HG02840 (cell line): Measurements from ENCODE around the gene CNTLN.
"Not testable (repeated sequence)": the region's sequence is repeated elsewhere in the genome, so short reads cannot be mapped to it uniquely, and the experiment has no call there.

ENCODE experiments used
- ATAC-seq: cut with Tn5 transposase; IDR thresholded peaks from one replicate; pipeline ENCODE4 v1.9.1; 2021; ENCODE audit warnings: mild to moderate bottlenecking, moderate library complexity, moderate number of reproducible peaks; ENCODE audit not compliant: unreplicated experiment, low FRiP score

The CNTLN gene

DNA sequence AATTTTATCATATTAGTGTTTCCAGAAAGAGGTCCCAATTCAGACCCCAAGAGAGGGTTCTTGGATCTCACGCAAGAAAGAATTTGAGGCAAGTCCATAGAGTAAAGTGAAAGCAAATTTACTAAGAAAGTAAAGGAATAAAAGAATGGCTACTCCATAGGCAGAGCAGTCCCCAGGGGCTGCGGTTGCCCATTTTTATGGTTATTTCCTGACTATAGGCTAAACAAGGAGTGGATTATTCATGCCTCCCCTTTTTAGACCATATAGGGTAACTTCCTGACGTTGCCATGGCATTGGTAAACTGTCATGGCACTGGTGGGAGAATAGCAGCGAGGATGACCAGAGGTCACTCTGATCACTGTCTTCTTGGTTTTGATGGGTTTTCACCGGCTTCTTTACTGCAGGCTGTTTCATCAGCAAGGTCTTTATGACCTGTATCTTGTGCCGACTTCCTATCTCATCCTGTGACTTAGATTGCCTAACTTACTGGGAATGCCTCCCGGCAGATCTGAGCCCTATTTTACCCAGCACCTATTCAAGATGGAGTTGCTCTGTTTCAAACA, 262.4 kb downstream of the CNTLN start:
- ATAC-seq = not testable (repeated sequence)

DNA sequence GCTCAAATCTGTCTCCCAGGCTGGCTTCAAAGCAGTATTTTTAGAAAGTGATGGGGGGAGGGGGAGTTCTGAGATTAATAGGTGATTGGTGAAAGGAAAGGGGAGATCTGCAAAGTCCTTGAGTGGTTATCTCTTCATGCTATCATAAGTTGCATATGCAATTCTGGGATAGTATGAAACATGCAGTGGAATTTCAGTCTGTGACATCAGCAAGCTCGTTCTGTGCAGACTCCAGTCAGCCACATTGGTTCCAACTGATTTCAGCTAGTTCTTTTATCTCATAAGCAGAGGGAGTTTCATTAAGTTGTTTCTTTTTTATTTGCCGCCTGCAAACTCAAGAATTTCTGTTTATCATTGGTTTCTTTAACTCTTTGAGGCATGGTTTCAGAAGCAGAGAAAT, 263.5 kb downstream of the CNTLN start:
- no peak for ATAC-seq

DNA sequence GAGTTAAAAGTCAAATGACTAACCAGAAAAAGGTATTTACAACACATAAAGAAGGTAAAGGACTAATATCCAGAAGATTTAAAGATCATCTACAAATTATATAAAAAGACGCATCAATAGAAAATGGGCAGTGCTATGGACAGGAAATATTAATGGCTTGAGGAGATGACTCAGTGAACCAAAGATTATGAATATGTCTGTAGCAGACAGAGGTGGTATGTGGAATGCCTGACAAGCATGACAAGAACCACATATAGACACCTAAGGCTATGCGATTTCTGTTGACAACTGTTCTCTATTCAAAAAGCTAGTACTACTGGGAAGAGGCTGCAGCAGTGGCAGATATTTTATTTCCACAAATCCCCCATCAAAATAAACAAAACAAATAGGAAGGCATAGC, 267.0 kb downstream of the CNTLN start:
- no peak for ATAC-seq

DNA sequence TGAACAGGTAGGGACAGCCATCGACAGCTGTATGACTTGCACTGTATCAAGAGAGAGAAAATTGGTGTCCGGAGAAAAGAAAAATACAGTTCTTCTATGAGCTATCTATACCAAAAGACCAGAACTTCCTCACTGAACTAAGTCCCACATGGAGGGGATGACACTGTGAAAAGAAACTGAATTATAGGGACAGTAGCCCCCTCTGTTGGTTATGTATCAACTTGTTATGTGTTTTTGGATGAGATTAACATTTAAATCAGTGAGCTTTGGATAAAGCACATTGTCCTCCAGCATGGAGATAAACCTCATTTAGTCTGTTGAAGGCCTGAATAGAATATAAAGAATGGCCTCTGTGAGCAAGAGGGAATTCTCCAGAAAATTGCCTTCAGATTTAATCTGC, 267.5 kb downstream of the CNTLN start:
- ATAC-seq = no peak

DNA sequence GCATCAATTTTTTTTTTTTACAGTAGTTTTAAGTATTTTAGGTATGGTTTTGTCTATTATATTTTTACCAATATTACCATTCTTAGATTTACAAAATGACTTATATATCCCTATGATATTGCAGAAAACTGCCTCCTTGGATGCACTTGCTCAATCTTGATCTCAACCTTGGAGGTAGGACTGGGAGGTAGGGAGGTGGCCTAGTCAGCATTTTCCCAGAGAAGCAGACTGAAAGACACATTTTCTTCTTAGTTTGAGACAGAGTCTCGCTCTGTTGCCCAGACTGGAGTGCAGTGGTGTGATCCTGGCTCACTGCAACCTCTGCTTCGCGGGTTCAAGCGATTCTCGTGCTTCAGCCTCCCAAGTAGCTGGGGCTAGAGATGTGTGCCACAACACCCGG, 268.7 kb downstream of the CNTLN start:
- no peak for ATAC-seq

DNA sequence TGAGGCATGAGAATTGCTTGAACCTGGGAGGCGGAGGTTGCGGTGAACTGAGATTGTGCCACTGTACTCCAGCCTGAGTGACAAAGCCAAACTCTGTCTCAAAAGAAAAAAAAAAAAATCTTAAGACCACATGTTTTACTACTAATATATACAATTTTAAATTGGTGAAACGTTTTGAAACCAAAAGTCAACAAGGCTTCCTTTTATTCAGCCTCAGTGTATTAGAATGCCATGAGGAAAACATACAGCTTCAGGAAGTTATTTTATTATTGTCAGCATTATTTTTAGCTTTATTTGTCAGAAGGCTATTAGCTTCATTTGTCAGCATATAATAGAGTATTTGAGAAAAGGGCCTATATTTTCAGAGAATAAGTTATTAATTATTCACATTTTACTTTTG, 280.1 kb downstream of the CNTLN start:
- no peak for ATAC-seq

DNA sequence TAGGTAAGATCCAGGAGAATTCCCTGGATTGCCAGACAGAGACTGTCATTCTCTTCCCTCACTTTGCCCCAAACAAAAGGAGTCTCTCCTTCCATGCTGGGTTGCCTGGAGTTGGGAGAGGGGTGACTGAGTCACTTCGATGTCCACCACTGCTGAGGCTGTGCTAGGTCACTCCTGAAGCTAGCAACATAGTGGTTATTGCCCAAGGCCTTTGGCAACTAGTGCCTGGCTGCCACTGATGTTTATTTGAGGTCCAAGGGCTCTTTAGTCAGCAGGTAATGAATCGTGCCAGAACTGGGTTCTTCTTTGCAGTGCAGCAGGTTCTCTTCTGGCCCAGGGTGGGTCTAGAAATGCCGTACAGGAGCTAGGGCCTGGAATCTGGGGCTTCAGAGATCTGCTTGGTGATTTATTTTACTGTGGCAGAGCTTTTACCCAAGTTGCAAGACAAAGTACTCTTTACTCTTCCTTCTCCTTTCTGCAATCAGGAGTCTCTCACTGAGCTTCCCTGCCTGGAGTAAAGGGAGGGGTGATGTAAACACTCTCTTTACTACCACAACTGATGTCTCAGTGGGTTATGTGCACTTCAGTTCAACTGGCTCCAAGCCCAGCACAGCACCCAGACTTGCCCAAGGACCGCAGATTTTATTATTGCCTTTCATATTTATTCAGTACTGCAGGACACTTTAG, 288.3 kb downstream of the CNTLN start:
- ATAC-seq = no peak

DNA sequence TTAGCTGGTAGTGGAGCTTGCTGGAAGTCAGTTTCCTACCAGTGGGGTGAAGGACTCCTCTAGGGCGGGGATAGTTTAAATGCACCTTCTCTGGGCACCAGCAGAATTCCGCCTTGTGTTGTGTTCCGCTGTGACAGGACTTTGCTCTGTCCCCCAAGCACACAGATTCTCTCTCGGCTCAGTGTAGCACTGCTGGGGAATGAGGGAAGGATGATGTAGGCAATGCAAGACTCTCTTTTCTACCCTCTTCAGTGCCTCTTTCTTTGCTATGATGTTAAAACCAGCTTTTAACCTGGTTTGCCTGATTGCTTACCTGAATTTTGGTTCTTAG, 288.8 kb downstream of the CNTLN start:
- no peak for ATAC-seq

DNA sequence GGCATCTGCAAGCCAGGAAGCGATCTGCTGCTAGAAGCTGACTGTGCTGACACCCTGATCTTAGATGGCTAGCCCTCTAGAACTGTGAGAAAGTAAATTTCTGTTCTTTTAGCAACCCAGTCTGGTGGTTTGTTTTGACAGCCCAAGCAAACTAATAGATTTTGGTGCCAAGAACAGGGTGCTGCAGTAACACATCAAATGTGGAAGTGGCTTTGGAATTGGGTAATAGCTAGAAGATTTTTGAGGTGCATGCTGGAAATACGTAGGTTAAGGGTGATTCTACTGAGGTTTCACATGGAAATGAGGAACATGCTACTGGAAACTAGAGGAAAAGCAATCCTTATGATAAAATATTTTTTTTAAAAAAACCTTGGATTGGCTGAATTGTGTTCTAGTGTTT, 290.5 kb downstream of the CNTLN start:
- no peak for ATAC-seq

DNA sequence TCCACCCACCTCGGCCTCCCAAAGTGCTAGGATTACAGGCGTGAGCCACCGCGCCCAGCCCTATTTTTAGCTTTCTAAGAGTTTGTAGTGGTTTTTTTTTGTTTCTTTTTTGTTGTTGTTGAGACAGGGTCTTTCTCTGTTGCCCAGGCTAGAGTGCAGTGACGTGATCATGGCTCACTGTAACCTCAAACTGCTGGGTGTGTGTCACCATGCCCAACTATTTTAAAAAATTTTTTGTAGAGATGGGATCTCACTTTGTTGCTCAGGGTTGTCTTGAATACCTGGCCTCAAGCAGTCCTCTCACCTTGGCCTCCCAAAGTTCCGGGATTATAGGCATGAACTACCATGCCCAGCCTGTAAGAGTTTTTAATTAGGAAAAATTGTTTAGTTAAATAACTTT, 298.7 kb downstream of the CNTLN start:
- no peak for ATAC-seq

DNA sequence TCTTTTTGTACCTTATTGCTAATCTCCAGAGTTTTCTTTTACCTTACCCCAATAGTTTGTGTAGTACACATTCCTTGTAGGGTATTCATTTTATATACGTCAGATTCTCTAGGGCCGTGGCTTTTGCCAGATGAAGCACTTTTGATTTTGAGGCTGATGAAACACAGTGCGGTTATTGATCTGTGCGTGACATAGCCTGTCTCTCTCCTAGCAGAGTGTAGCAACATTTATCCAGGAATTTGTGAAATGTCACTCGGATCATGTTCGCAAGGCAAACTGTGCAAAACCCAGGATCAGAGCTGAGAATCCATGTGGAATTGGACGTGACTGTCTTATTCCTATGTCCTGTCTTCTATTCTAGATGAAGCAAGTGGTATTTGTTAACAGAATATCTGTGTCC, 302.0 kb downstream of the CNTLN start:
- ATAC-seq = no peak

DNA sequence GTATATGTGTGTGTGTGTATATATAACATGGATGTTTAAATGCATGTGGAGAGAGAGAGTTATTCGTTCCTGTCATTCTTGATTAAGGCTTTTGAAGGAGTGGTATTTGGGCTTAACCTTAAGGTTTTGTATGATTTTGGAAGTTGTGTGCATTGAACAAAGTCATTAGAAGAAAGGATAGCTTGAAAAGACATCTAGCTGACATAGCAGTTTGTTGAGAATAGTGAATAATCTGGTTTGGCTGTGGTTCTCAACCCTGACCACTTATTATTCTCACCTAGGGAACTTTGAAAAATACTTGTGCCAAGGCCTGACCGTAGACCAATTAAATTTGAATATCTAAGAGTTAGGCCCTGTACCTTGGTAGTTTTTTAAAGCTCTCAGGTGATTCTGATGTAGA, 303.0 kb downstream of the CNTLN start:
- ATAC-seq = no peak

DNA sequence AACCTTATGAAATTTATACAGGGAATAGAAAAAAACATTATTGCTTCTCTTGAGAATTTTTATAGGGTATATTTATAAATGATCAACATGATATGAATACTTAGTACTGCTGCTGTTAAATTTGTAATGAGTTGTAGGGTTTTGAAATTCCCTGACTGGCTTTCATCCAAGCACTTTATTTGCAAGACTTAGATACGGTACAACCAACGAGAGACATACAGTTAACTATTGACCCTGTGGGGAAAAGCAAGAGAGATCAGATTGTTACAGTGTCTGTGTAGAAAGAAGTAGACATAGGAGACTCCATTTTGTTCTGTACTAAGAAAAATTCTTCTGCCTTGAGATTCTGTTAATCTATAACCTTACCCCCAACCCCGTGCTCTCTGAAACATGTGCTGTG, 310.3 kb downstream of the CNTLN start:
- not testable (repeated sequence) for ATAC-seq

DNA sequence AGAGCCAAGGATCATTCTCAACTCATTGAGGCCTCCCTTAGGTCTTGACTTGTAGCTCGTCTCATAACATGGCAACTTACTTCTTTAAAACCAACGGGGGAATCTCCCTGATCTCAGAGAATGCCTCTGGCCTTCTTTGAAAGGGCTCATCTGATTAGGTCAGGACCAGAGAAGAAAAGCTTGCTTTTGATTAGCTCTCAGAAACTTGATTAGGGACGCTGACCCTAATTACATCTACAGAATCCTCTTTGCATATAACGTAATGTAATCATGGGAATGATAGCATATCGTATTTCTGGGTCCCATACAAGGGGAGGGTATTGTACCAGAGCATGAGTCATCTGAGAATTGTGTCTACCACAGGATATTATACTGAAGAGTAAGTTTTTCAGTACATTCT, 318.9 kb downstream of the CNTLN start:
- ATAC-seq = no peak

DNA sequence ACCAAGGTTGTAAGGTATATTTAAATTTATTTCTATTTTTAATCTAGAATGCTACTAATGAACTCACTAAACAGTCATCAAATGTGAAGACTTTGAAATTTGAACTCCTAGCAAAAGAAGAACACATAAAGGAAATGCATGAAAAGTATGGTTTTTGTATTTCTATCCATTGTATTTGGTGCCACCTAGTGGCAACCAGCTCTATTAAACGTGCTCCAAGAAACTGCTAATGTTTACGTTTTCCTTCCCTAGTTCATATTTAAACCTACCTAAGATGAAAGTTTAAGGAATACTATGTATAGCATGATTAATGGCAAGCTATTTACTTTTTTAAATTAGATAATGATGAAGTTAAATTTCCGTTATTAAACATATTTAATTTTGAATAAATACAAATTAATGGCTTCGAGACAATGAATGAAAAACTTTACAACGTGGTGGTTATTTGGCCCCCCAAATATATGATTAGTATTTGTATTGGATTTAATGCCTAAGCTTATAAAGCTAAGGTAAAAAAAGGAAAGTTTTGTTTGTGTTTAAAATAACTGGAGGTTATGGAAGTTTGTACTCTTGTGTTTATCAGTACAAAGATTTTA, 328.1 kb downstream of the CNTLN start:
- no peak for ATAC-seq

DNA sequence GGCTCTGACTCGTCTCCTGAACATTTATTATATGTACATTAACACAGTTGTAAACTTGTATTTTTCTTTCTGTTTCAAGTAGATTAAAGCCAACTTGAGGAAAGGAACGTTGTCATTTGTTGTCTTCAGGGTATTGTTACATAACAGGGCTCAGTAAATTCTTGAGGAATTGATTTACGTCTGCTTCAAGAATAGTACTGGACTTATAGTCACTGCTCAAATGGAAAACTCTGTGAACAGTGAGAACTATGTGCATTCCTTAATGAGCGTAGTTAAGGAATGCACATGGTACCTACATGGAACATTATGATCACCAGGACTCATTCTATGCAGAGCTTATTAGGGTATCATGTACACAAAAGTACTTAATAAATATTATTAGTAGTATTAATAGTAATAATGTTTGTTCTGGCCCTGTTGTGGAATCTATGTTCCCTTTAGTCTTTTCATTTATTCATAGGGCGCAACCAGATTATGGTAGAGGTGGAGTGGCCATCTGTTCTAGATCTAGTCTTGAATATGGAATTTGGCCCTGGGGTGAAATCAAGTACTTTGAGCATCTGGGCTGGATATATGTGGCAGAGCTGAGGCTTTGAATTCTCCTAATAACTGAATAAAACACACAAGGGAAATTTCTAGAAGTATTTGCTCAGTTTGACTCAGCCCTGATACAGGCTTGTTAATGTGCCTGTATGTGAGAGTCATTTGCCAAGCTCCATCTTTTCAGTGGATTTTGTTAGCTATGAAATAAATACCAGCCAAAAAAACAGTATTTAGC, 335.4 kb downstream of the CNTLN start:
- ATAC-seq = no peak

DNA sequence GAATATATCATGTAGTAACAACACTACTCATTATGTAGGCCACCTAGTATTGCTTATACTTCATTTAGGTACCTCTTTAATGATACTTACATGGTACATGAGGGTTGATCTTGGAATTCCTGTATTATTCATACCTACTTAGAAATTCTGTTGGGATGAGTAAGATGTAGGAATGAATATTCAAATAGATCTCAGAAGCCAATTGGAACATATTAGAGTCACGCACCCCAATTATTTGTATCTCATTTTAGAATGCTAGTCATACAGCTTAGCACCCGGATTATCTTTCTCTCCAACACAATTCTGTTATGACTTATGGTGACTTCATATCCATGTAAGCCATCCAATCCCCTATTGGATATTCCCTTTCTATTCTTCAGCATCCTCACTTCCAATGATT, 337.3 kb downstream of the CNTLN start:
- no peak for ATAC-seq

DNA sequence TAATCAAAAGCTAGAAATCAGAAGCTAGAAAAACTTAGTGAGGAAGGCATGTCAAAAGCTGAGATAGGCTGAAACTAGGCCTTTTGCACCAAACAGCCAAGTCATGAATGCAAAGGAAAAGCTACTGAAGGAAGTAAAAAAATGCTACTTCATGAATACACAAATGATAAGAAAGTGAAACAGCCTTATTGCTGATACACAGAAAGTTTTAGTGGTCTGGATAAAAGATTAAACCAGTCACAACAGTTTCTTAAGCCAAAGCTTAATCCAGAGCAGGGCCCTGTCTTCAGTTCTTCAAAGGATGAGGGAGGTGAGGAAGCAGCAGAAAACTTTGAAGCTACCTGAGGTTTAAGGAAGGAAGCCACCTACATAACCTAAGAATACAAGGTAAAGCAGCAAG, 341.6 kb downstream of the CNTLN start:
- ATAC-seq = no peak

DNA sequence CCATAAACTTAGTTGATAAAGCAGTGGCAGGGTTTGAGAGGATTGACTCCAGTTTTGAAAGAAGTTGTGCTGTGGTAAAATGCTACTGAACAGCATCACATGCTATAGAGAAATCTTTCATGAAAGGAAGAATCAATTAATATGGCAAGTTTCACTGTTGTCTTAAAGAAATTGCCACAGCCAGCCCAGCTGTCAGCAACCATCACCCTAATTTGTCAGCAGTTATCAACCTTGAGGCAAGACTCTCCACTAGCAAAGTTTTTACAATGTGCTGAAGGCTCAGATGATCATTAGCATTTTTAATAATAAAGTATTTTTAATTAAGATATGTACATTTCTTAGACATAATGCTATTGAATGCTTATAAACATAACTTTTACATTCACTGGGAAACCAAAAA, 343.0 kb downstream of the CNTLN start:
- ATAC-seq = no peak

DNA sequence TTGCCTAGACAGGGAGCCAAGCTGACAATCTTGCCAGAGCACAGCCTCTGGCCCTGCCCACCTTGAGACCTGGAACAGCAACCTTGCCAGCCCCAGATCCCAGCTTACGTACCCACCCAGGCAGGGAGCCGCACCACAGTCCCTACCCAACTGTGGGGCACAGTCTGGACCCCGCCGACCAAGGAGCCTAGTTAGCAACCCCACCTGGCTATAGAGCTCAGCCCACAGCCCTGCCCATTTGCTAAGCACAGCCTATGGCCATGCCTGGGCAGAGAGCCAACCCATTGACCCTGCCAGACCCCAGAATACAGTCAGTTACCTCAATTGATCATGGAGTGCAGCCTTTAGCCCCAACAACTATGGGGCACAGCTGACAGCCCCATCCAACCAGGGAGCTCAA, 346.1 kb downstream of the CNTLN start:
- no peak for ATAC-seq

DNA sequence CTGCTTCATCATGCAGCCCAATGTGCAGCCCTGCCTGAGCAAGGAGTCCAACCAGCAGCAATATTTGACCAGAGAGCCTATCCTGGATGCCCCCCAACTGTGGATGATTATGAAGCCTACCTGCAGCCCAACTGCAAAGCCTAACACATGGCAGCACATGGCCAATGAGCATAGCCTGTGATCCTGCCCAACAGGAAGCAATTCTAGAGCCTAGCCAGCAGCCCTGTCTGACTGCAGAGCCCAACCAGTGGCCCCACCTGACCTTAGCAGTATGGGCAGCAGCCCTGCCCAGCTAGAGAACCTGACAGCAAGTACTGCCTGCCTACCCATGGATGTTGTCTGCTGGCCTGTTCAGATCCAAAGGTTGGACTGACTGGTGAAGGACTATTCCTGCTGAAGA, 346.7 kb downstream of the CNTLN start:
- ATAC-seq = no peak

DNA sequence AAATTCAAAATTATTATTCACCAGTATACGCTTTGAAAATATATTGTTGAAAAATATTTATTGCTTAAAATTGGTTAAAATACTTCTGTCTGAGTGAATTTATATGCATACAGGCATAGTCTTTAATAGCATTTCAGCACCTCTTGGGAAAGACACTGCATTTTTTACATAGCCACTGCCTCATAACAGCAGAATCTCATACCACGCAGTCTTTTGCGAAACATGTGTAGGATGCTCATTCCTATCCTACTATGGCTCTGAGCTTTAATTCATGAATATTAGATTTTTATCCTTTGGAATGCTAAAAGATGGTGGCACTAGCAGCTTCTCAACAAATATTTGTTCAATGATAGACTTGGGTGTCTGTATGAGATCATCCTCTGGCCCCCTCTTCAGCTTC, 350.1 kb downstream of the CNTLN start:
- no peak for ATAC-seq
